Type B pancreatic cell (in vitro differentiated cells): ENCODE data around the gene BPI. TPM values are rescaled to one million over a fixed set of nuclear protein-coding genes. Genes with fewer than 3 reads are reported as not detected.
"Not testable (repeated sequence)": the region's sequence is repeated elsewhere in the genome, so short reads cannot be mapped to it uniquely, and the experiment has no call there.

ENCODE experiments used
- DNase-seq: peaks from one replicate; pipeline ENCODE4 v3.0.0; 2021; ENCODE audit warnings: mixed read lengths; ENCODE audit not compliant: unreplicated experiment; ENCODE audit errors: extremely low spot score
- H3K27ac Mint-ChIP-seq: 2 replicates; pipeline ENCODE4 v1.8.0; 2021; ENCODE audit warnings: mild to moderate bottlenecking, mixed read lengths
- H3K27me3 Mint-ChIP-seq: 2 replicates; pipeline ENCODE4 v1.8.0; 2021; ENCODE audit warnings: mixed read lengths
- H3K36me3 Mint-ChIP-seq: 2 replicates; pipeline ENCODE4 v1.8.0; 2021; ENCODE audit warnings: mixed read lengths
- H3K4me1 Mint-ChIP-seq: one replicate; pipeline ENCODE4 v1.8.0; 2021; ENCODE audit warnings: mixed read lengths; ENCODE audit not compliant: unreplicated experiment
- H3K4me3 Mint-ChIP-seq: 2 replicates; pipeline ENCODE4 v1.8.0; 2021; ENCODE audit warnings: mild to moderate bottlenecking, mixed read lengths
- H3K9me3 Mint-ChIP-seq: 2 replicates; pipeline ENCODE4 v1.8.0; 2021; ENCODE audit warnings: mixed read lengths
- CTCF ChIP-seq: fragments of 200-600 bp; sonication (generic); conservative IDR thresholded peaks from 2 replicates; pipeline ENCODE4 v1.5.0; 2021; ENCODE audit warnings: antibody characterized with exemption, mild to moderate bottlenecking
- total RNA-seq: library from RNA; stranded (reverse); gene quantifications from 2 replicates; pipeline ENCODE4 v1.2.1, GENCODE V29; 2021; ENCODE audit warnings: low replicate concordance

BPI gene
- total RNA-seq, 1 donor from 2014 or later, result 0.17 TPM

- peaks cover 23% of the 10 kb centered on the region for H3K27me3 Mint-ChIP-seq
These were observed 9.7 kb downstream of the BPI start for GRCh38 chr20:38313676-38314075.

GRCh38 chr20:38314350-38314749 is 10.4 kb downstream of the BPI start:
- not testable (repeated sequence) for DNase-seq, H3K9me3 Mint-ChIP-seq, H3K27ac Mint-ChIP-seq, H3K36me3 Mint-ChIP-seq, H3K4me3 Mint-ChIP-seq
- Mint-ChIP-seq H3K27me3 (peaks cover 23% of the 10 kb centered on the region), H3K4me1 (peaks cover 10% of the 10 kb centered on the region)

More at GRCh38 chr20:38313676-38314075, 9.7 kb downstream of the BPI start:
- no peaks in the 10 kb centered on the region for H3K36me3 Mint-ChIP-seq
- H3K4me3 Mint-ChIP-seq, result no peak overlapping the region
- TF ChIP-seq CTCF, result no peak
- DNase-seq, result no peak
- H3K27ac Mint-ChIP-seq, result no peak overlapping the region
- no peaks in the 10 kb centered on the region for H3K9me3 Mint-ChIP-seq
- peaks cover 10% of the 10 kb centered on the region for H3K4me1 Mint-ChIP-seq

- Mint-ChIP-seq H3K4me1 (peaks cover 10% of the 10 kb centered on the region), H3K9me3 (no peaks in the 10 kb centered on the region), H3K36me3 (no peaks in the 10 kb centered on the region), H3K4me3 (no peak overlapping the region), H3K27ac (no peak overlapping the region), H3K27me3 (peaks cover 31% of the 10 kb centered on the region)
- TF ChIP-seq CTCF, result no peak
- no peak for DNase-seq
These were observed 11.5 kb downstream of the BPI start for GRCh38 chr20:38315290-38315966.

GRCh38 chr20:38316341-38316740 is 12.4 kb downstream of the BPI start:
- H3K27me3 Mint-ChIP-seq, result peaks cover 25% of the 10 kb centered on the region
- peaks cover 2% of the 10 kb centered on the region for H3K4me1 Mint-ChIP-seq
- no peak overlapping the region for H3K27ac Mint-ChIP-seq
- no peak for DNase-seq
- no peaks in the 10 kb centered on the region for H3K9me3 Mint-ChIP-seq
- no peak overlapping the region for H3K4me3 Mint-ChIP-seq
- TF ChIP-seq CTCF, result no peak
- H3K36me3 Mint-ChIP-seq, result no peaks in the 10 kb centered on the region

GRCh38 chr20:38317422-38317821 is 13.5 kb downstream of the BPI start:
- Mint-ChIP-seq H3K4me1 (no peaks in the 10 kb centered on the region), H3K27me3 (peaks cover 23% of the 10 kb centered on the region), H3K9me3 (no peaks in the 10 kb centered on the region)

More at GRCh38 chr20:38317422-38317821, 13.5 kb downstream of the BPI start:
- DNase-seq, result no peak
- H3K4me3 Mint-ChIP-seq, result no peak overlapping the region
- H3K27ac Mint-ChIP-seq, result no peak overlapping the region
- no peak for TF ChIP-seq CTCF
- no peaks in the 10 kb centered on the region for H3K36me3 Mint-ChIP-seq
